SK-N-SH treated with all-trans-retinoic acid at 6 μM for 48 hours (cell line): ENCODE data around the gene TOP3A.

Source experiments
- ATAC-seq: fragments of 200-7000 bp; cut with Tn5 transposase; 3 replicates; pipeline ENCODE4 v1.9.1; 2020; ENCODE audit warnings: mild to moderate bottlenecking, moderate library complexity
- ARNTL ChIP-seq: fragments of 450-650 bp; formaldehyde crosslinking; IDR thresholded peaks from 2 replicates; pipeline ENCODE4 v1.5.0; 2020; ENCODE audit warnings: low read depth, mild to moderate bottlenecking, moderate library complexity, borderline replicate concordance
- BACH2 ChIP-seq: fragments of 250-450 bp; sonication (Bioruptor Pico); IDR thresholded peaks from 2 replicates; pipeline ENCODE4 v1.9.0; 2021; ENCODE audit warnings: mild to moderate bottlenecking, borderline replicate concordance
- CREB5 ChIP-seq: fragments of 250-450 bp; sonication (Bioruptor Pico); IDR thresholded peaks from 2 replicates; pipeline ENCODE4 v1.5.1; 2020; ENCODE audit warnings: low read depth, mild to moderate bottlenecking, moderate library complexity
- CSDC2 ChIP-seq: fragments of 250-450 bp; sonication (Bioruptor Pico); IDR thresholded peaks from 2 replicates; pipeline ENCODE4 v1.5.0; 2020; ENCODE audit warnings: mild to moderate bottlenecking, moderate library complexity
- ESRRG ChIP-seq: fragments of 250-450 bp; sonication (Bioruptor Pico); IDR thresholded peaks from 2 replicates; pipeline ENCODE4 v1.6.1; 2021; ENCODE audit warnings: mild to moderate bottlenecking
- GLIS3 ChIP-seq: fragments of 250-450 bp; sonication (Bioruptor Pico); IDR thresholded peaks from 2 replicates; pipeline ENCODE4 v1.5.0; 2020; ENCODE audit warnings: mild to moderate bottlenecking, moderate library complexity
- OSR1 ChIP-seq: fragments of 250-450 bp; sonication (Bioruptor Pico); IDR thresholded peaks from 2 replicates; pipeline ENCODE4 v1.8.0; 2022; ENCODE audit warnings: moderate library complexity, mild to moderate bottlenecking, inconsistent platforms
- PATZ1 ChIP-seq: fragments of 250-450 bp; sonication (Bioruptor Pico); IDR thresholded peaks from 2 replicates; pipeline ENCODE4 v1.8.0; 2020; ENCODE audit warnings: mild to moderate bottlenecking, moderate library complexity, borderline replicate concordance
- POU6F1 ChIP-seq: fragments of 250-450 bp; sonication (Bioruptor Pico); IDR thresholded peaks from 2 replicates; pipeline ENCODE4 v1.8.0; 2021; ENCODE audit warnings: low read depth, mild to moderate bottlenecking, moderate library complexity, borderline replicate concordance
- PPARA ChIP-seq: fragments of 250-450 bp; sonication (Bioruptor Pico); IDR thresholded peaks from 2 replicates; pipeline ENCODE4 v1.5.0; 2020; ENCODE audit warnings: mild to moderate bottlenecking, borderline replicate concordance
- RARB ChIP-seq: fragments of 250-450 bp; sonication (Bioruptor Pico); IDR thresholded peaks from 2 replicates; pipeline ENCODE4 v1.8.0; 2021; ENCODE audit warnings: mild to moderate bottlenecking, moderate library complexity
- SNAI2 ChIP-seq: fragments of 250-450 bp; sonication (Bioruptor Pico); IDR thresholded peaks from 2 replicates; pipeline ENCODE4 v1.5.0; 2020; ENCODE audit warnings: mild to moderate bottlenecking, moderate library complexity
- TOX ChIP-seq: fragments of 250-450 bp; sonication (Bioruptor Pico); IDR thresholded peaks from 2 replicates; pipeline ENCODE4 v1.8.0; 2021; ENCODE audit warnings: mild to moderate bottlenecking, moderate library complexity, borderline replicate concordance
- TSHZ2 ChIP-seq: fragments of 250-450 bp; sonication (Bioruptor Pico); IDR thresholded peaks from 2 replicates; pipeline ENCODE4 v1.5.0; 2020; ENCODE audit warnings: mild to moderate bottlenecking, moderate library complexity
- ZC3H10 ChIP-seq: fragments of 250-450 bp; sonication (Bioruptor Pico); IDR thresholded peaks from 2 replicates; pipeline ENCODE4 v1.5.1; 2021; ENCODE audit warnings: mild to moderate bottlenecking, moderate library complexity
- ZFP3 ChIP-seq: fragments of 250-450 bp; sonication (Bioruptor Pico); IDR thresholded peaks from 2 replicates; pipeline ENCODE4 v1.5.0; 2020; ENCODE audit warnings: mild to moderate bottlenecking, moderate library complexity
- ZNF565 ChIP-seq: fragments of 450-650 bp; formaldehyde crosslinking; conservative IDR thresholded peaks from 2 replicates; pipeline ENCODE4 v1.5.0; 2020; ENCODE audit warnings: low read depth, mild to moderate bottlenecking, moderate library complexity
- ZNF70 ChIP-seq: fragments of 450-650 bp; formaldehyde crosslinking; IDR thresholded peaks from 2 replicates; pipeline ENCODE4 v1.5.0; 2020; ENCODE audit warnings: mild to moderate bottlenecking, moderate library complexity
- ZNF8 ChIP-seq: fragments of 450-650 bp; formaldehyde crosslinking; IDR thresholded peaks from 2 replicates; pipeline ENCODE4 v1.5.0; 2020; ENCODE audit warnings: mild to moderate bottlenecking, moderate library complexity

TOP3A gene

GRCh38 chr17:18318771-18319450 lies 4.1 kb upstream of the TOP3A start:
- no peak for TF ChIP-seq SNAI2 (CRISPR knock-in tag)
- TF ChIP-seq PATZ1 (CRISPR knock-in tag) = no peak
- no peak for TF ChIP-seq POU6F1 (CRISPR knock-in tag)
- TF ChIP-seq BACH2 = no peak
- TF ChIP-seq ARNTL (CRISPR knock-in tag) = no peak
- TF ChIP-seq TOX (CRISPR knock-in tag) = no peak
- no peak for TF ChIP-seq ZNF8 (CRISPR knock-in tag)
- TF ChIP-seq ESRRG = no peak
- TF ChIP-seq ZNF565 (CRISPR knock-in tag) = no peak
- no peak for TF ChIP-seq RARB (CRISPR knock-in tag)
- no peak for TF ChIP-seq PPARA (CRISPR knock-in tag)
- no peak for TF ChIP-seq CSDC2 (CRISPR knock-in tag)
- TF ChIP-seq CREB5 (CRISPR knock-in tag) = no peak
- no peak for TF ChIP-seq ZFP3 (CRISPR knock-in tag)
- no peak for TF ChIP-seq GLIS3 (CRISPR knock-in tag)
- no peak for TF ChIP-seq ZC3H10
- TF ChIP-seq, all 23 proteins: peak for 0
- ATAC-seq = no peak

GRCh38 chr17:18318117-18318516 lies 3.3 kb upstream of the TOP3A start:
- ATAC-seq = no peak
- TF ChIP-seq ZNF565 (CRISPR knock-in tag) = no peak
- no peak for TF ChIP-seq TSHZ2 (CRISPR knock-in tag)
- TF ChIP-seq CSDC2 (CRISPR knock-in tag) = no peak
- TF ChIP-seq PATZ1 (CRISPR knock-in tag) = no peak
- no peak for TF ChIP-seq ZNF70 (CRISPR knock-in tag)
- no peak for TF ChIP-seq ZFP3 (CRISPR knock-in tag)
- no peak for TF ChIP-seq POU6F1 (CRISPR knock-in tag)
- TF ChIP-seq OSR1 = no peak
